Measurements from ENCODE around the gene PIF1.

- TF ChIP-seq EZH2phosphoT487 (IDR thresholded peaks at IDR 0.05; ENCODE audit: borderline replicate concordance, low read length), result no peak
- no peak for TF ChIP-seq CTCF (IDR thresholded peaks at IDR 0.05; ENCODE audit: low read depth, low read length, poor library complexity, severe bottlenecking)
Measured at GRCh38 chr15:64857421-64857820, 32.0 kb upstream of the PIF1 start.
